Adrenal gland (tissue), 5 donors: ENCODE results near the gene BCAS3.

Experiments used
- POLR2A ChIP-seq, 2 donors: fragments of 450-650 bp; IDR thresholded peaks; one replicate each; pipeline ENCODE4 v1.6.1; 2017; ENCODE audit warnings: antibody characterized with exemption in 2 of 2, mild to moderate bottlenecking in 2 of 2, moderate library complexity in 1 of 2
- TF ChIP-seq, protein P1 (sequence below), 6 experiments: fragments of 450-650 bp in 4 of 6; fragments of 200-600 bp in 2 of 6; sonication (generic) in 1 of 6; IDR thresholded peaks; 1 replicate in 5 of 6; 2 replicates in 1 of 6; pipeline versions ENCODE4 v1.5.1 to v1.8.0; 2016 to 2021; ENCODE audit warnings: antibody characterized with exemption in 6 of 6, mild to moderate bottlenecking in 2 of 6, moderate library complexity in 1 of 6
- donor health status: DM: no; HTN: no; CAD: no.

GRCh38 chr17:60671482-60671881 is 6.2 kb upstream of the BCAS3 start:
- TF ChIP-seq, protein P1, sequence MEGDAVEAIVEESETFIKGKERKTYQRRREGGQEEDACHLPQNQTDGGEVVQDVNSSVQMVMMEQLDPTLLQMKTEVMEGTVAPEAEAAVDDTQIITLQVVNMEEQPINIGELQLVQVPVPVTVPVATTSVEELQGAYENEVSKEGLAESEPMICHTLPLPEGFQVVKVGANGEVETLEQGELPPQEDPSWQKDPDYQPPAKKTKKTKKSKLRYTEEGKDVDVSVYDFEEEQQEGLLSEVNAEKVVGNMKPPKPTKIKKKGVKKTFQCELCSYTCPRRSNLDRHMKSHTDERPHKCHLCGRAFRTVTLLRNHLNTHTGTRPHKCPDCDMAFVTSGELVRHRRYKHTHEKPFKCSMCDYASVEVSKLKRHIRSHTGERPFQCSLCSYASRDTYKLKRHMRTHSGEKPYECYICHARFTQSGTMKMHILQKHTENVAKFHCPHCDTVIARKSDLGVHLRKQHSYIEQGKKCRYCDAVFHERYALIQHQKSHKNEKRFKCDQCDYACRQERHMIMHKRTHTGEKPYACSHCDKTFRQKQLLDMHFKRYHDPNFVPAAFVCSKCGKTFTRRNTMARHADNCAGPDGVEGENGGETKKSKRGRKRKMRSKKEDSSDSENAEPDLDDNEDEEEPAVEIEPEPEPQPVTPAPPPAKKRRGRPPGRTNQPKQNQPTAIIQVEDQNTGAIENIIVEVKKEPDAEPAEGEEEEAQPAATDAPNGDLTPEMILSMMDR (IDR thresholded peaks at IDR 0.05) = no peak
- no peak for TF ChIP-seq POLR2A (IDR thresholded peaks at IDR 0.05)
